PC-3 (cell line): Measurements from ENCODE around the gene MGLL.

Experiments
- CTCF ChIP-seq: fragments of 300-600 bp; sonication (generic); conservative IDR thresholded peaks from 2 replicates; pipeline ENCODE4 v1.5.1; 2017; ENCODE audit warnings: antibody characterized with exemption, low read depth, mild to moderate bottlenecking, low read length
- EZH2 ChIP-seq: fragments of 300-600 bp; sonication (generic); IDR thresholded peaks from one replicate; pipeline ENCODE4 v1.6.1; 2017; ENCODE audit warnings: antibody characterized with exemption, mild to moderate bottlenecking, low read length; ENCODE audit not compliant: unreplicated experiment
- EZH2phosphoT487 ChIP-seq: fragments of 300-600 bp; sonication (generic); IDR thresholded peaks from 2 replicates; pipeline ENCODE4 v1.6.1; 2018; ENCODE audit warnings: mild to moderate bottlenecking, antibody characterized with exemption, low read length, borderline replicate concordance

- no peak for TF ChIP-seq EZH2
- no peak for TF ChIP-seq CTCF
- TF ChIP-seq EZH2phosphoT487, result no peak
Observed at GRCh38 chr3:127645371-127646015, 176.8 kb downstream of the MGLL start.
